HAP-1 (cell line): Measurements from ENCODE around the gene ZNF674.

Source experiments
- DNase-seq, 2 experiments: peaks; one replicate each; pipeline ENCODE4 v3.0.0-alpha.2; 2016 to 2020; ENCODE audit warnings: low spot score in 2 of 2
- H3K27me3 ChIP-seq: fragments of 250-450 bp; sonication (Bioruptor Pico); 2 replicates; pipeline ENCODE4 v1.5.1; 2020; ENCODE audit warnings: low read depth, mild to moderate bottlenecking, moderate library complexity
- H3K36me3 ChIP-seq: fragments of 250-450 bp; sonication (Bioruptor Pico); replicated peaks from 2 replicates; pipeline ENCODE4 v1.5.1; 2020; ENCODE audit warnings: mild to moderate bottlenecking
- H3K4me1 ChIP-seq: fragments of 250-450 bp; sonication (Bioruptor Pico); 2 replicates; pipeline ENCODE4 v1.5.1; 2020; ENCODE audit warnings: mild to moderate bottlenecking
- H3K4me3 ChIP-seq: fragments of 250-450 bp; sonication (Bioruptor Pico); 2 replicates; pipeline ENCODE4 v1.5.1; 2020; ENCODE audit warnings: mild to moderate bottlenecking, moderate library complexity
- H3K9me3 ChIP-seq: fragments of 250-450 bp; sonication (Bioruptor Pico); 2 replicates; pipeline ENCODE4 v1.5.1; 2020; ENCODE audit warnings: mild to moderate bottlenecking, moderate library complexity
- in situ Hi-C: fragments of 300-500 bp; cut with MboI; formaldehyde crosslinking; loops from 3 replicates; pipeline ENCODE4 v1.14.3; 2020; ENCODE audit warnings: low sequenced_read_pairs, inconsistent platforms, mixed read lengths

ZNF674 gene

GRCh38 chrX:46545111-46546005 is at the start of gene ZNF674:
Gene ZNF674 (minus strand): TSS chrX:46545421. CDS start chrX:46542087, 3,334 bp downstream.
- DNase-seq: peak; percentile 91 to 98

DNA sequence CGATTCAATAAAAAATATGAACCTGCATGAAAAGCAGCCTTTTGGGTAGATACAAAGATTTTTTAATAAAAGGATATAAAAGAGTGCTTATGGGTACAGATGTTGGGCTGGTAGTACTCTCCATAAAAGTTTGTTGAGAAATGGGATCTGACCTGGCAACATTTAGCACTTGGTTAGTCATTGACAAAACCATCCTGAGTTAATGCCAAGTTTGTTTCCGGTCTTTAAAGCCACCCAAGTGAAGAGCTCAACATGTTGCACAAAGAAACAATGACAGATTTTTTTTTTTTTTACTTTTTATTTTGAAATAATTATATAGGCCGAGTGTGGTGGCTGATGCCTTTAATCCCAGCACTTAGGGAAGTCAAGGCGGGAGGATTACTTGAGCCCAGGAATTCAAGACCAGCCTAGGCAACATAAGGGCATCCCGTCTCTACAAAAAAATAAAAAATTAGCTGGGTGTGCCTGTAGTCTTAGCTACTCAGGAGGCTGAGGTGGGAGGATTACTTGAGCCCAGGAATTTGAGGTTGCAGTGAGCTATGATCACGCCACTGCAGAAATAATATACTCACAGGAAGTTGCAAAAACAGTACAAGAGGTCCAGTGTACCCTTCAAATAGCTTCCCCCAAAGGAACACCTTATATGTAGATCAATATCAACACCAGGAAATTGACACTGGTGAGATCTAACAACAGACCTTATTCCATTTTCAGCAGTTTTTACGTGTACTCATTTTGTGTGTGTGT is 44.9 kb upstream of the ZNF674 start:
- Histone ChIP-seq H3K27me3 (no peaks in the 10 kb centered on the region), H3K9me3 (no peaks in the 10 kb centered on the region), H3K36me3 (no peaks in the 10 kb centered on the region), H3K4me1 (peaks cover 30% of the 10 kb centered on the region), H3K4me3 (no peak overlapping the region)
- in situ Hi-C loops: no loop called here
- DNase-seq: no peak

More at GRCh38 chrX:46545111-46546005, at the start of gene ZNF674:
- H3K36me3 ChIP-seq: peaks cover 44% of the 10 kb centered on the region
- H3K4me3 ChIP-seq: peak within 1 kb of the TSS; percentile 98
- no peaks in the 10 kb centered on the region for H3K27me3 ChIP-seq
- in situ Hi-C loops: no loop called here
- H3K4me1 ChIP-seq: peaks cover 20% of the 10 kb centered on the region
- no peaks in the 10 kb centered on the region for H3K9me3 ChIP-seq

DNA sequence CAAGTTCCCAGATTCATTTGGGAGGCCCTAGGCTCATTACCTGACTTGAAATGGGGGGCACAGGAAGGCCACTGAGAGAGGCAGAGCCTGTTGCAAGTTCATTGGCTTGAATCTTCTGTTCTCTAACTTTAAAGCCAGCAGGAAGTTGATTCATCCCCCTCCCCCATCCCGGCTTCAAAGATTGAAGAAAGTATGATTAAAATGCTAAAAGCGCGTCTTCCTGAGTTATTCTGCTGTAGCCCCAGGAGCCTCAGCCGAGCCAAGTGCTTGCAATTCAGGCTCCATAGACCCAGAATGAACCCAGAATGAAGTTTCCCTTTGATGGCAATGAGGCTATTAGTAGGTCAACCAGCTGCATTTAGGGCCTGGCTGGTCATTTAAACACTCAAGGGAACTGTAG is 43.0 kb upstream of the ZNF674 start:
- H3K27me3 ChIP-seq: no peaks in the 10 kb centered on the region
- in situ Hi-C loops: no loop called here
- no peaks in the 10 kb centered on the region for H3K36me3 ChIP-seq
- peaks cover 44% of the 10 kb centered on the region for H3K4me1 ChIP-seq
- DNase-seq: peak in 1 of 2 experiments; percentile 59
- H3K9me3 ChIP-seq: no peaks in the 10 kb centered on the region
- H3K4me3 ChIP-seq: no peak overlapping the region

DNA sequence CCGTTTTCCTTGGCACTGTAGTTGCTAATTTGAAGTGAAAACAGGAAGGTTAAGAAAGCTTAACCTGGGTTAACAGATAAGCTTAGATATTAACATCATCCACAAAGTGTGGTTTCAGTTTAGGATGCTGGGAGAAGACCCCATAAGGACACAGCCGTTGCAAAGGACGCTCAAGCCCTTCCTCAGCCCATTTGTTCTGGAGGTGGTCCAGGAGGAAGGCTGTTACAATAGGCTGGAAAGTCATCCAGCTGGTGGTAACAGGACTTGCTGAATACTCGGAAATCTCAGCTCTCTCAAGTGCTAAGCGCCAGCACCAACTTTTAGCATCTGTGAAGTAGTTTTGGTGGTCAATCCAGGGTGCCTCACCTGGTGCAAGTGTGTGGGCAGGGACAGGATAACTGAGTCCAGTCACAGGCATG is 42.5 kb upstream of the ZNF674 start:
- DNase-seq: no peak
- in situ Hi-C loops: no loop called here
- H3K36me3 ChIP-seq: no peaks in the 10 kb centered on the region
- H3K9me3 ChIP-seq: no peaks in the 10 kb centered on the region
- no peak overlapping the region for H3K4me3 ChIP-seq
- peaks cover 44% of the 10 kb centered on the region for H3K4me1 ChIP-seq
- H3K27me3 ChIP-seq: no peaks in the 10 kb centered on the region

GRCh38 chrX:46587158-46587557 is 41.9 kb upstream of the ZNF674 start:
- in situ Hi-C loops: no loop called here
- H3K9me3 ChIP-seq: no peaks in the 10 kb centered on the region
- peak in 1 of 2 experiments; percentile 25 for DNase-seq
- H3K27me3 ChIP-seq: no peaks in the 10 kb centered on the region
- peaks cover 49% of the 10 kb centered on the region for H3K4me1 ChIP-seq
- H3K36me3 ChIP-seq: no peaks in the 10 kb centered on the region
- no peak overlapping the region for H3K4me3 ChIP-seq

- Histone ChIP-seq H3K4me1 (peaks cover 58% of the 10 kb centered on the region), H3K27me3 (no peaks in the 10 kb centered on the region), H3K36me3 (no peaks in the 10 kb centered on the region), H3K4me3 (no peak overlapping the region), H3K9me3 (no peaks in the 10 kb centered on the region)
- in situ Hi-C loops: no loop called here
- DNase-seq: no peak
Observed at GRCh38 chrX:46584736-46585135, 39.5 kb upstream of the ZNF674 start.

DNA sequence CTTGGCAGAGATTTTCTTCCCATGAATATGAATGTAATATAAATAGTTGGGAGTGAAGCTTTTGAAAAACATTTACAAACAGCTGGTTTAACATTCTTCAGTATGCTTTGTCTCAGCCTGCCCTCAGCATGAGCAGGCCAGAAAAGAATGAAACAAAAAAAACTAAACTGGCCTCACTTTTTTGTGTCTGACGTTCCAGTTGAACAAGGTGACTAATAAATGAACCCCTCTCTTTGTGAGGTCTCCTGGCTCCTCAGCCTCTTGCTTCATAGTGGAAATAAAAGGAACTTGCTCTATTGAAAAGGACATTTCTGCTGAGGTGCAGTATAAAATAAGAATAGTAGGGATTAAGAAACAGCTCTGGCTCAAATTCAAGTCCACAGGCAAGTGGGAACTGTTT is 37.7 kb upstream of the ZNF674 start:
- peaks cover 48% of the 10 kb centered on the region for H3K4me1 ChIP-seq
- H3K27me3 ChIP-seq: no peaks in the 10 kb centered on the region
- in situ Hi-C loops: no loop called here
- H3K4me3 ChIP-seq: no peak overlapping the region
- H3K36me3 ChIP-seq: no peaks in the 10 kb centered on the region
- peak; percentile 72 to 99 for DNase-seq
- no peaks in the 10 kb centered on the region for H3K9me3 ChIP-seq

DNA sequence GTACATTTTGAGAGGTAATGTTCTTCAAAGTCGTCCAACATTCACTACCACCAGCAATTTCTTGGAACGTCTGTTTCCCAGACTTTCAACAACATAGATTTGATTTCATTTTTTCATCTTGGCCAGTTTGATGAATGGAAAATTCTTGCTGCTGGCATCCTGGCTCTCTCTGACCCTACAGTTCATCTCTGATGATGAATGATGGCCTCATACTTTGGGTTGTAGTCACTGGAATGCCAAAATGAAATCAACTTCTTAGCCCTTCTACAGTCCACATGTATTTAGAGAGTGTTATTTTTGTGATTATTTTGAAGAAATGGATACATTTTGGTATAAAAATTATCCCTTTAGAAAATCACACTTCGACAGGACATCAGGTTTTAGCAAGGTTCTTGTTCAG is 37.1 kb upstream of the ZNF674 start:
- no peaks in the 10 kb centered on the region; the same call in 1 of the 2 replicates for H3K36me3 ChIP-seq
- in situ Hi-C loops: no loop called here
- H3K27me3 ChIP-seq: no peaks in the 10 kb centered on the region
- DNase-seq: no peak
- H3K9me3 ChIP-seq: no peaks in the 10 kb centered on the region
- H3K4me1 ChIP-seq: peaks cover 46% of the 10 kb centered on the region
- no peak overlapping the region for H3K4me3 ChIP-seq

DNA sequence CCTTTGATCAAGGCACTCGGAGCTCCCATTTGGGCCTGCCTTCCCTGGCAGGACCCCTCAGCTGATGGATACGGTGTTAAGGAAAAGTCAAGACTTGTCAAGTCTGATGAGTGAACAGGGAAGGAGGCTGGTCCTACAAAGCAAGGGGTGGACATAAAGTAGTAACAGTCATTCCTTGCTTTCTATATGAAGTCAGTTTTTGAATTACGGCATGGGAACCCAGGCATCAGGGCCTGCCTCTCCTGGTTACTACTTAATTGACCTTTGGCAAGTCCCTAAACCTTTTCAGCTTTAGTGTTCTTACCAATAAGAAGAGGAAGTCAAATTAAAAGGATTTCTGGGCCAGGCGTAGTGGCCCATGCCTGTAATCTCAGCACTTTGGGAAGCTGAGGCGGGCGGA is 35.4 kb upstream of the ZNF674 start:
- H3K9me3 ChIP-seq: no peaks in the 10 kb centered on the region
- no peak for DNase-seq
- in situ Hi-C loops: no loop called here

DNA sequence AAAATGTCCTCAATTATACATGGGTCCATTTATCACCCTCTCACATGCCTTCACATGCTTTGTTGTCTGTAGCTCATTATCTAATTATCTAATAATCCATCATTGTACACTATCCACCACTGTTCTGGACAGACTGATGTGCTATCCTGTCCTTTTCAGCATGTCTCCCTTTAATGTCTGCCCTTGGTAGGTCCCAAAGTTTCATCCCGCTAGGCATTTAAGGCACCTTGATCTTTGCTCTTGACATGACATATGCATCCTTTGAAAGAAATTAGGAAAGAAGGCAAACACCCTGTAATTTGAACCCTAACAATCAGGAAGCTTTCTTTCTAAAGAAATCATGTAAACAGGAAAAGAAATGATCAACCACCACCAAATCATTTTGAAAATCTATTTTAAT is 34.0 kb upstream of the ZNF674 start:
- in situ Hi-C loops: no loop called here
- peaks cover 35% of the 10 kb centered on the region for H3K4me1 ChIP-seq
- no peaks in the 10 kb centered on the region; the same call in 1 of the 2 replicates for H3K36me3 ChIP-seq
- DNase-seq: no peak
- no peaks in the 10 kb centered on the region for H3K9me3 ChIP-seq
- no peaks in the 10 kb centered on the region for H3K27me3 ChIP-seq
- no peak overlapping the region for H3K4me3 ChIP-seq

More for the DNA sequence above, 35.4 kb upstream of the ZNF674 start:
- Histone ChIP-seq H3K4me3 (no peak overlapping the region), H3K4me1 (peaks cover 37% of the 10 kb centered on the region), H3K36me3 (no peaks in the 10 kb centered on the region; the same call in 1 of the 2 replicates), H3K27me3 (no peaks in the 10 kb centered on the region)

GRCh38 chrX:46577221-46578005 is 32.2 kb upstream of the ZNF674 start:
- no peaks in the 10 kb centered on the region for H3K9me3 ChIP-seq
- in situ Hi-C loops: no loop called here
- DNase-seq: peak in 1 of 2 experiments; percentile 24
- no peaks in the 10 kb centered on the region; the same call in 1 of the 2 replicates for H3K36me3 ChIP-seq
- H3K27me3 ChIP-seq: no peaks in the 10 kb centered on the region
- peak overlapping the region; percentile 66 for H3K4me3 ChIP-seq
- peaks cover 23% of the 10 kb centered on the region for H3K4me1 ChIP-seq

- peaks cover 14% of the 10 kb centered on the region for H3K4me1 ChIP-seq
- no peaks in the 10 kb centered on the region for H3K27me3 ChIP-seq
- no peaks in the 10 kb centered on the region; the same call in 1 of the 2 replicates for H3K36me3 ChIP-seq
- no peaks in the 10 kb centered on the region for H3K9me3 ChIP-seq
- DNase-seq: peak in 1 of 2 experiments; percentile 38
- peak overlapping the region; percentile 66 for H3K4me3 ChIP-seq
- in situ Hi-C loops: no loop called here
Observed at GRCh38 chrX:46576458-46576857, 31.2 kb upstream of the ZNF674 start.

DNA sequence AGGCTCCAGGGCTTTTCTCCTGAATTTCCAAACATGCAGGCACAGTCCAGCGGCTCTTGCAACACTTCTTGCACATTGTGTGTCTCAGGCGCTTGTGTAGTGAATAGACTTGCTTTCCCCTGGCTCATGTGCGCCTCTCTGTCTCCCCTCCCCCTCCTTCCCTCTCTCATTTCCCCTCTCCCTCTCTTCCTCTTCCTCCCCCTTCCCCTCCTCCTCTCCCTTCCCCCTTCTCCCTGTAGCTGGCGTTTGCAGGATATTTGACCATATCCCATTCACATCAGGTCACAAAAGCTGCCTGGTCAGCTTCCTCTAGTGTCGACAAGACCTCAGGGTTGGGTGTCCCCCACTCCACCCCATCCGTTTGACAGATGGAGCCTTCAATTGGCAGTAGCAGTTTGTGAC is 30.8 kb upstream of the ZNF674 start:
- H3K4me1 ChIP-seq: peaks cover 12% of the 10 kb centered on the region
- in situ Hi-C loops: no loop called here

More for the DNA sequence above, 30.8 kb upstream of the ZNF674 start:
- DNase-seq: peak in 1 of 2 experiments; percentile 73
- Histone ChIP-seq H3K27me3 (no peaks in the 10 kb centered on the region), H3K4me3 (peak overlapping the region; percentile 66), H3K9me3 (no peaks in the 10 kb centered on the region), H3K36me3 (no peaks in the 10 kb centered on the region; the same call in 1 of the 2 replicates)
